ENCODE data around the gene CHI3L1. TPM values are rescaled to one million over a fixed set of nuclear protein-coding genes. Genes with fewer than 3 reads are reported as not detected.

CHI3L1 gene
- total and polyA plus RNA-seq, 2 donors from 2014 or later, result 49.5 to 96.6 TPM

DNA sequence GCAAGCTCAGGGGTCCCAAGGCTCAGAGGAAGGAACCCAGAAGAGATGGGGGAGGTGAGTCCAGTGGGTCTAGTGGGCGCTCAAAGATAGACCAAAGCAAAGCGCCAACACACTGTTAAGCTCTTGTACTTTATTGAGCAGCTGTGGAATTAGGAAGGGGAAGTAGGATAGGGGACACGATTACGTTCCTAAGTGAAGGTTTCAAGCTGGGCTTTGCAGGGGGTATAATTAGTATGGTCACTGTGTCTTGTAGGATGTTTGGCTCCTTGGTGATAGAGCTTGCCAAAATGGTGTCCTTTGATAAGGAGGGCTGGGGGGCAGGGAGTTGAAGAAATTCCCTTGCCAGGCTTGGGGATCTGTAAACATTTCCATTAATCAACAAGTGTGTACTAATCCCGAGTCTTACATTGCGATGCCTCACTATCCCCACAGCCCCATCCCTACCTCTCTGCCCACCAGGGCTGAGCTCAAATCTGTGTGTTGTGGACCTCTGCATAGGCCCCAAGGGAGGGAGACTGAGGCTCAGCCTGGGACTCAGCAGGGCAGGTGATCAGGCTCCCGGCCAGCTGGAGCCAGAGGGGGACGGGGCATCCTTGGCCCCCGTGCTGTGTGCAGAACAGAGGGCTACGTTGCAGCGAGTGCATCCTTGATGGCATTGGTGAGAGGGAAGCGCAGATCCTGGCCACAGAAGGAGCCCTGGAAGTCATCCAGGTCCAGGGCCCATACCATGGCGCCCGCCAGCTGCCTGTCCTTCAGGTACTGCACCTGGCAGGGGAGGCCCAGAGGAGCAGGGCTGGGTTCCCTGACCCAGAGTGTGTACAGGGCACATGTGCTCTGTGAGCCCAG lies 7.5 kb downstream of the CHI3L1 start:
- Histone ChIP-seq H3K4me1 (ENCODE audit: control insufficient read depth in 2 of 3, insufficient read depth in 2 of 3, low read depth in 1 of 3, low read length in 3 of 3) (peaks cover 2 to 11% (median 4%) of the 10 kb centered on the region in 3 donors), H3K9me3 (ENCODE audit: control insufficient read depth in 2 of 3, insufficient read depth in 1 of 3, low read length in 3 of 3) (no peaks in the 10 kb centered on the region), H3K27me3 (ENCODE audit: control insufficient read depth, insufficient read depth, low read length) (no peaks in the 10 kb centered on the region), H3K36me3 (ENCODE audit: control insufficient read depth in 2 of 3, insufficient read depth in 3 of 3, low read length in 3 of 3) (no peaks in the 10 kb centered on the region), H3K9ac (ENCODE audit: low read length in 3 of 3) (no peak overlapping the region), H3K27ac (ENCODE audit: low read depth in 2 of 2, low read length in 2 of 2) (no peak overlapping the region), H3K4me3 (ENCODE audit: low read length in 3 of 3) (no peak overlapping the region)
- intact Hi-C loops (cut with DNase I), result no loop called here
- TF ChIP-seq, protein P1, sequence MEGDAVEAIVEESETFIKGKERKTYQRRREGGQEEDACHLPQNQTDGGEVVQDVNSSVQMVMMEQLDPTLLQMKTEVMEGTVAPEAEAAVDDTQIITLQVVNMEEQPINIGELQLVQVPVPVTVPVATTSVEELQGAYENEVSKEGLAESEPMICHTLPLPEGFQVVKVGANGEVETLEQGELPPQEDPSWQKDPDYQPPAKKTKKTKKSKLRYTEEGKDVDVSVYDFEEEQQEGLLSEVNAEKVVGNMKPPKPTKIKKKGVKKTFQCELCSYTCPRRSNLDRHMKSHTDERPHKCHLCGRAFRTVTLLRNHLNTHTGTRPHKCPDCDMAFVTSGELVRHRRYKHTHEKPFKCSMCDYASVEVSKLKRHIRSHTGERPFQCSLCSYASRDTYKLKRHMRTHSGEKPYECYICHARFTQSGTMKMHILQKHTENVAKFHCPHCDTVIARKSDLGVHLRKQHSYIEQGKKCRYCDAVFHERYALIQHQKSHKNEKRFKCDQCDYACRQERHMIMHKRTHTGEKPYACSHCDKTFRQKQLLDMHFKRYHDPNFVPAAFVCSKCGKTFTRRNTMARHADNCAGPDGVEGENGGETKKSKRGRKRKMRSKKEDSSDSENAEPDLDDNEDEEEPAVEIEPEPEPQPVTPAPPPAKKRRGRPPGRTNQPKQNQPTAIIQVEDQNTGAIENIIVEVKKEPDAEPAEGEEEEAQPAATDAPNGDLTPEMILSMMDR (IDR thresholded peaks at IDR 0.05; ENCODE audit: borderline replicate concordance, extremely low read depth, insufficient read depth), result no peak
- DNase-seq, result no peak
- no peak for FAIRE-seq

DNA sequence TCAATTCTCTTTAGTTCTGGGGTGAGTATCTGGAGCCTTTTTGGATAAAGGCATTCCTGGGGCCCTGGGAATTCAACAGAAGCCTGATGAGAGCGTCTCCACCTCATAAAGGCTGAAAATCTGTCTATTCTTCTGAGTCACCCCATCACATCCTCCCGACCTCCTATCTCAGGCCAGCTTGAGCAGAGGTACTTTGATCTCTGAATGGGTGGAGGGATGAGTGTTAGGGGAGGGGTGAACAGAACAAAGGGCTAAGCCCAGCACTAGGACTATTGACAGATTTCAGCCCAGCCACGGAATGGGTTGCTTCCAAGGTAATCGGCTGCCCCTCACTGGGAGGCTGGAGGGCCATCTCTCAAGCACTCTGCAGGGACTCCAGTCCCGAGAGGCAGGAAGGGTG lies 8.4 kb downstream of the CHI3L1 start:
- TF ChIP-seq, protein P1 (IDR thresholded peaks at IDR 0.05; ENCODE audit: borderline replicate concordance, extremely low read depth, insufficient read depth), result no peak
- Histone ChIP-seq H3K36me3 (ENCODE audit: control insufficient read depth in 2 of 3, insufficient read depth in 3 of 3, low read length in 3 of 3) (no peaks in the 10 kb centered on the region), H3K9me3 (ENCODE audit: control insufficient read depth in 2 of 3, insufficient read depth in 1 of 3, low read length in 3 of 3) (no peaks in the 10 kb centered on the region), H3K27ac (ENCODE audit: low read depth in 2 of 2, low read length in 2 of 2) (no peak overlapping the region), H3K4me3 (ENCODE audit: low read length in 3 of 3) (no peak overlapping the region), H3K27me3 (ENCODE audit: control insufficient read depth, insufficient read depth, low read length) (no peaks in the 10 kb centered on the region), H3K4me1 (ENCODE audit: control insufficient read depth in 2 of 3, insufficient read depth in 2 of 3, low read depth in 1 of 3, low read length in 3 of 3) (peaks cover 2 to 11% (median 4%) of the 10 kb centered on the region in 3 donors), H3K9ac (ENCODE audit: low read length in 3 of 3) (no peak overlapping the region)
- intact Hi-C loops (cut with DNase I), result no loop called here
- FAIRE-seq (no peak), DNase-seq (no peak)

DNA sequence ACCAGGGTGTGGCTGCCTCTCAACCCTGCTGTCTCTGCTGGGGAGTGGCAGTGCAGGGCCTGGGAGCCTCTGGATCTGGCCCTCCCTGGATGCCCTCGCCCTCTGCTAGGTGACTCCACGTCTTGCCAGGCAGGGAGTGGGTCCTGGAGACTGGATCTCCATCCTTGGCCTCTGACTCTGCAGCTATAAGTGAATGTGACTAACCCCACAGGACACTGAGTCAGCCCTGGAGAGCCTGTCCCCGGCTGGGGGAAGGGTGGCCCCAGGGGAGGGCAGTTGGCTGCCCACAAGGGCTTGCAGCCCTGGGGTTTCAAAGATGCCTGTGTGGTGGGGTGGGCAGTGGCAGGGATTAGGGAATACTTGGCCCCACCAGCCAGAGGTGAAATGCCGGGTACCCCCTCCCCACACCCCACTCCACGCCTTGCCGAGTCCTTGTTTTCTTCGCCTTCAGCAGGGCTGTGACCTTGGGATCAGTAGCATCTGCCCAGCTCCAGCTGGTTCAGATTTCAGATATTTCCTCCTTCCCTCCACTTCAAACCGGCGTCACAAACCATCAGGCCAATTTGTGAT lies 8.9 kb downstream of the CHI3L1 start:
- TF ChIP-seq, protein P1 (IDR thresholded peaks at IDR 0.05; ENCODE audit: borderline replicate concordance, extremely low read depth, insufficient read depth), result no peak
- intact Hi-C loops (cut with DNase I), result no loop called here
- H3K27ac ChIP-seq (ENCODE audit: low read depth in 2 of 2, low read length in 2 of 2), result no peak overlapping the region
- peaks cover 2 to 12% (median 4%) of the 10 kb centered on the region in 3 donors for H3K4me1 ChIP-seq (ENCODE audit: control insufficient read depth in 2 of 3, insufficient read depth in 2 of 3, low read depth in 1 of 3, low read length in 3 of 3)
- no peaks in the 10 kb centered on the region for H3K27me3 ChIP-seq (ENCODE audit: control insufficient read depth, insufficient read depth, low read length)
- H3K9me3 ChIP-seq (ENCODE audit: control insufficient read depth in 2 of 3, insufficient read depth in 1 of 3, low read length in 3 of 3), result no peaks in the 10 kb centered on the region
- FAIRE-seq (no peak), DNase-seq (no peak)
- no peaks in the 10 kb centered on the region for H3K36me3 ChIP-seq (ENCODE audit: control insufficient read depth in 2 of 3, insufficient read depth in 3 of 3, low read length in 3 of 3)
- H3K9ac ChIP-seq (ENCODE audit: low read length in 3 of 3), result no peak overlapping the region
- no peak overlapping the region for H3K4me3 ChIP-seq (ENCODE audit: low read length in 3 of 3)
